Trophoblast cell (in vitro differentiated cells and primary cell): ENCODE measurements around the gene RNF183.

Experiments
- DNase-seq, 2 donors: peaks; one replicate each; pipeline ENCODE4 v3.0.0-alpha.2; 2016
- H2AFZ ChIP-seq: 2 replicates; pipeline ENCODE4 v1.6.1; 2013; ENCODE audit warnings: low read length, moderate library complexity, mild to moderate bottlenecking; ENCODE audit not compliant: insufficient read depth, poor library complexity
- H2AK5ac ChIP-seq: 2 replicates; pipeline ENCODE4 v1.6.1; 2013; ENCODE audit warnings: mild to moderate bottlenecking, low read length
- H2BK120ac ChIP-seq: 2 replicates; pipeline ENCODE4 v1.6.1; 2013; ENCODE audit warnings: low read length, mild to moderate bottlenecking, moderate library complexity; ENCODE audit not compliant: insufficient read depth, poor library complexity
- H2BK12ac ChIP-seq: 2 replicates; pipeline ENCODE4 v1.6.1; 2013; ENCODE audit warnings: mild to moderate bottlenecking, low read length, moderate library complexity
- H2BK5ac ChIP-seq: 2 replicates; pipeline ENCODE4 v1.6.1; 2013; ENCODE audit warnings: low read length, low read depth, moderate library complexity, mild to moderate bottlenecking; ENCODE audit not compliant: poor library complexity
- H3K14ac ChIP-seq: 2 replicates; pipeline ENCODE4 v1.6.1; 2013; ENCODE audit warnings: mild to moderate bottlenecking, low read length
- H3K18ac ChIP-seq: 2 replicates; pipeline ENCODE4 v1.6.1; 2013; ENCODE audit warnings: mild to moderate bottlenecking, low read length
- H3K23ac ChIP-seq: 2 replicates; pipeline ENCODE4 v1.6.1; 2013; ENCODE audit warnings: low read length
- H3K27ac ChIP-seq: 2 replicates; pipeline ENCODE4 v1.5.1; 2013; ENCODE audit warnings: low read depth, mild to moderate bottlenecking, inconsistent platforms, low read length, moderate library complexity
- H3K27me3 ChIP-seq: 2 replicates; pipeline ENCODE4 v1.6.1; 2013; ENCODE audit warnings: inconsistent platforms, mild to moderate bottlenecking, low read length, moderate library complexity; ENCODE audit not compliant: insufficient read depth
- H3K36me3 ChIP-seq, 2 experiments: 1 replicate in 1 of 2; 2 replicates in 1 of 2; pipeline ENCODE4 v1.6.1; 2013; ENCODE audit warnings: low read length in 2 of 2, mild to moderate bottlenecking in 2 of 2, moderate library complexity in 1 of 2; ENCODE audit not compliant: insufficient read depth in 2 of 2, control insufficient read depth in 1 of 2
- H3K4ac ChIP-seq: 2 replicates; pipeline ENCODE4 v1.6.1; 2013; ENCODE audit warnings: low read depth, mild to moderate bottlenecking, low read length, moderate library complexity
- H3K4me1 ChIP-seq, 2 experiments: 1 replicate in 1 of 2; 2 replicates in 1 of 2; pipeline ENCODE4 v1.6.1; 2013; ENCODE audit warnings: low read length in 2 of 2, mild to moderate bottlenecking in 2 of 2, moderate library complexity in 1 of 2; ENCODE audit not compliant: insufficient read depth in 2 of 2, control insufficient read depth in 1 of 2
- H3K4me2 ChIP-seq: 2 replicates; pipeline ENCODE4 v1.6.1; 2013; ENCODE audit warnings: inconsistent platforms, mild to moderate bottlenecking, low read length, moderate library complexity
- H3K4me3 ChIP-seq: 2 replicates; pipeline ENCODE4 v1.5.1; 2013; ENCODE audit warnings: mild to moderate bottlenecking, low read depth, low read length, inconsistent platforms
- H3K79me1 ChIP-seq: one replicate; pipeline ENCODE4 v1.6.1; 2013; ENCODE audit warnings: low read length
- H3K79me2 ChIP-seq: 2 replicates; pipeline ENCODE4 v1.6.1; 2013; ENCODE audit warnings: low read length, mild to moderate bottlenecking; ENCODE audit not compliant: control insufficient read depth, insufficient read depth, poor library complexity
- H3K9ac ChIP-seq: 2 replicates; pipeline ENCODE4 v1.6.1; 2013; ENCODE audit warnings: mild to moderate bottlenecking, low read length
- H3K9me3 ChIP-seq: 2 replicates; pipeline ENCODE4 v1.6.1; 2013; ENCODE audit warnings: low read depth, mild to moderate bottlenecking, control low read depth, inconsistent platforms, low read length; ENCODE audit not compliant: insufficient read depth
- H4K12ac ChIP-seq: 2 replicates; pipeline ENCODE4 v1.6.1; 2013; ENCODE audit warnings: low read depth, mild to moderate bottlenecking, low read length, moderate library complexity
- H4K8ac ChIP-seq: 2 replicates; pipeline ENCODE4 v1.6.1; 2013; ENCODE audit warnings: low read depth, mild to moderate bottlenecking, low read length, moderate library complexity
- H4K91ac ChIP-seq: one replicate; pipeline ENCODE4 v1.6.1; 2013; ENCODE audit warnings: low read depth, mild to moderate bottlenecking, low read length, moderate library complexity
- WGBS: extraction: QIAGEN DNeasy Blood & Tissue Kit; methylation state at CpG from one replicate; pipeline ENCODE4 v1.1.7; 2013; ENCODE audit warnings: missing lambda C conversion rate; ENCODE audit not compliant: insufficient read length, insufficient coverage; ENCODE audit errors: extremely low coverage; 5-methylcytosine and 5-hydroxymethylcytosine counted together

Gene RNF183

DNA sequence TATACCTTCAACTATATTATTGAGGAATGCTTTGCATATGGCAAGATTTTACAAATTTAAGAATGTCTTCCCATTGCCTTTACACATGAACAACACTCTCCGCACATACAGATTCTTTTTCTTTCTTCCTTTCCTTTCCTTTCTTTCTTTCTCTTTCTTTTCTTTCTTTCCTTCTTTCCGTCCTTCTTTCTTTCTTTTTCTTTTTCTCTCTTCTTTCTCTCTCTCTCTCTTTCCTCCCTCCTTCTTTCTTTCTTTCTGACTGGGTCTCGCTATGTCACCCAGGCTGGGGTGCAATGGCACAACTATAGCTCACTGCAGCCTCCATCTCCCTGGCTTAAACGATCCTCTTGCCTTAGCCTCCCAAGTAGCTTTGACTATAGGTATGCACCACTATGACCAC lies 23.1 kb upstream of the RNF183 start:
- Histone ChIP-seq H2AK5ac (no peak overlapping the region), H3K9ac (no peak overlapping the region), H4K8ac (no peak overlapping the region), H3K4me1 (no peaks in the 10 kb centered on the region), H3K4ac (no peak overlapping the region), H2BK120ac (no peak overlapping the region), H3K14ac (no peak overlapping the region), H2BK5ac (no peak overlapping the region), H3K79me2 (no peaks in the 10 kb centered on the region), H3K27ac (no peak overlapping the region), H3K23ac (no peak overlapping the region), H3K18ac (no peak overlapping the region), H3K79me1 (no peaks in the 10 kb centered on the region), H2BK12ac (no peak overlapping the region), H4K12ac (no peak overlapping the region), H3K4me3 (no peak overlapping the region), H3K9me3 (no peaks in the 10 kb centered on the region), H3K27me3 (no peaks in the 10 kb centered on the region), H3K36me3 (no peaks in the 10 kb centered on the region), H2AFZ (no peak overlapping the region), H3K4me2 (no peak overlapping the region), H4K91ac (no peak overlapping the region)
- WGBS = no CpG with 5 or more reads among the region's 4 CpGs
- no peak for DNase-seq

DNA sequence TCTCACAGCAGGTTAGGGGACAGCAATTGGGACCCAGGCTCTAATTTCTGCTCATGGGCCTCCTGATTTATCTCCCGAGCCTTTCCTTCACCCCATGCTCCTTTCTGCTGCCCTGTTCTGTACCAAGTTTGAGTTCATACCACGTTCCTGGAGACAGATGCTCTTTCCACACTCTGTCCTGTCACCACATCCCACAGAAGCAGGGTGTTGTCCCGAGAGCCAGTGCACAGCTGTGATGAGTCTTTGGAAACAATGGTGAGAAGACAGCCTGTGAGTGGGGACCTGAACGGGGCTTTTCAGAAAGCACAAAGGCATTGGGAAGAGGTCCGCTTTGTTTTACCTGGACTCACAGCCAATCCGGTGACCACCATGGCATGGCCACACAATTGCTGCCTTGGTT lies 19.5 kb upstream of the RNF183 start:
- H2AFZ ChIP-seq = no peak overlapping the region
- H3K9ac ChIP-seq = no peak overlapping the region
- no peak overlapping the region for H3K18ac ChIP-seq
- H2BK120ac ChIP-seq = no peak overlapping the region
- no peaks in the 10 kb centered on the region for H3K4me1 ChIP-seq
- H3K27ac ChIP-seq = no peak overlapping the region
- no CpG with 5 or more reads among the region's 6 CpGs for WGBS
- H3K4me3 ChIP-seq = no peak overlapping the region
- H3K4ac ChIP-seq = no peak overlapping the region
- H3K79me1 ChIP-seq = no peaks in the 10 kb centered on the region
- no peaks in the 10 kb centered on the region for H3K79me2 ChIP-seq
- no peak overlapping the region for H2BK12ac ChIP-seq
- H3K27me3 ChIP-seq = no peaks in the 10 kb centered on the region
- H3K9me3 ChIP-seq = no peaks in the 10 kb centered on the region
- H4K8ac ChIP-seq = no peak overlapping the region
- H2BK5ac ChIP-seq = no peak overlapping the region
- no peak overlapping the region for H4K91ac ChIP-seq
- no peak overlapping the region for H4K12ac ChIP-seq
- H3K23ac ChIP-seq = no peak overlapping the region
- no peak overlapping the region for H3K14ac ChIP-seq
- no peak for DNase-seq
- no peak overlapping the region for H2AK5ac ChIP-seq
- no peak overlapping the region for H3K4me2 ChIP-seq
- no peaks in the 10 kb centered on the region for H3K36me3 ChIP-seq

DNA sequence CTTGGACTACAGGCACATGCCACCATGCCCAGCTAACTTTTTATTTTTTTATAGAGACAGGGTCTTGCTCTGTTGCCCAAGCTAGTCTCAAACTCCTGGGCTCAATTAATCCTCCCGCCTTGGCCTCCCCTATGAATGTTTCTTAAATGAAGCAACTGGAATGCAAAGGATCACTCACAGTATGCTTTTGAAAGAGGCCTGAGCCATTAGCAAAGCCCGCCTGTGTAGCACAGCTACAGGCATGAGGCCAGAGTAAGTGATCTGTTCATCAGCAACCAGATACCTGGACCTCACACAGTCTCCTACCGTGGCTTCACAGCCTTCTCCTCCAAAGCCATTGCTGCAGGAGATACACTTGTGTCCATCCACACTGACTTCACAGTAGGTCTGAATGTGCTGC lies 16.9 kb upstream of the RNF183 start:
- no peak overlapping the region for H2BK5ac ChIP-seq
- no CpG with 5 or more reads among the region's 3 CpGs for WGBS
- H2BK12ac ChIP-seq = no peak overlapping the region
- no peak overlapping the region for H4K91ac ChIP-seq
- H3K79me2 ChIP-seq = no peaks in the 10 kb centered on the region
- H3K36me3 ChIP-seq = no peaks in the 10 kb centered on the region
- H3K23ac ChIP-seq = no peak overlapping the region
- H3K79me1 ChIP-seq = no peaks in the 10 kb centered on the region
- no peak overlapping the region for H2AK5ac ChIP-seq
- H3K4ac ChIP-seq = no peak overlapping the region
- H4K12ac ChIP-seq = no peak overlapping the region
- no peak overlapping the region for H3K9ac ChIP-seq
- H3K4me1 ChIP-seq = no peaks in the 10 kb centered on the region
- H3K14ac ChIP-seq = no peak overlapping the region
- H3K4me2 ChIP-seq = no peak overlapping the region
- H4K8ac ChIP-seq = no peak overlapping the region
- no peak overlapping the region for H3K18ac ChIP-seq
- H2BK120ac ChIP-seq = no peak overlapping the region
- H3K27ac ChIP-seq = no peak overlapping the region
- H3K9me3 ChIP-seq = no peaks in the 10 kb centered on the region
- H3K4me3 ChIP-seq = no peak overlapping the region
- peak; percentile 63 to 75 for DNase-seq
- no peak overlapping the region for H2AFZ ChIP-seq
- no peaks in the 10 kb centered on the region for H3K27me3 ChIP-seq

DNA sequence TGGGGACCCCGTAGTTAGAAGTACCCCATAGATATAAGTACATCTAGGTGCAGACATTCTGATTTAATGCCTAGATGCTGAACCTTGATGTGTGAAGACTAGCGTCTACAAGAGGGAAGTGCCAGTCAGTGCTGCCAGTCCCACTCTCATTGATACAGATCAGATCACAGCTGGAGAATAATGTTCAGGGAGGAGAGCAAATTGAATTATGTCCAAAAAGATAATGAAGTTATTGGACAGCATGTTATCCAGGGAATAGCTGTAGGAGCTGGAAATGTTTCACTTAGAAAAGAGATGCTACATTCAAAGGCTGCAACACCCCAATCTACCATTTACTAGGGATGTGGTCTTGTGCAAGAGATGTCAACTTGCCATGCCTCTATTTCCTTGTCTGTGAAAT lies 15.9 kb upstream of the RNF183 start:
- WGBS = no CpG with 5 or more reads among the region's 2 CpGs

More for the DNA sequence above, 15.9 kb upstream of the RNF183 start:
- Histone ChIP-seq H3K27ac (no peak overlapping the region), H3K14ac (no peak overlapping the region), H3K9ac (no peak overlapping the region), H2BK120ac (no peak overlapping the region), H3K4me3 (no peak overlapping the region), H3K4me1 (no peaks in the 10 kb centered on the region), H4K8ac (no peak overlapping the region), H4K91ac (no peak overlapping the region), H2AK5ac (no peak overlapping the region), H3K9me3 (no peaks in the 10 kb centered on the region), H3K4me2 (no peak overlapping the region), H3K18ac (no peak overlapping the region), H3K23ac (no peak overlapping the region), H3K79me2 (no peaks in the 10 kb centered on the region), H2BK12ac (no peak overlapping the region), H2AFZ (no peak overlapping the region), H3K36me3 (no peaks in the 10 kb centered on the region), H3K79me1 (no peaks in the 10 kb centered on the region), H3K27me3 (no peaks in the 10 kb centered on the region), H4K12ac (no peak overlapping the region), H3K4ac (no peak overlapping the region), H2BK5ac (no peak overlapping the region)
- DNase-seq = no peak
